ENCODE results near the gene GRK2.

- no peak for TF ChIP-seq CTCF (IDR thresholded peaks at IDR 0.05)
- TF ChIP-seq POLR2A (IDR thresholded peaks at IDR 0.05): no peak
Measured at GRCh38 chr11:67310246-67311050, 44.2 kb downstream of the GRK2 start.

Measured in right lobe of liver (tissue), 4 donors.